HepG2 (cell line): ENCODE data around the gene AP3D1. TPM values are rescaled to one million over a fixed set of nuclear protein-coding genes. Genes with fewer than 3 reads are reported as not detected.

Source experiments
- FOXK1 ChIP-seq: sonication (generic); formaldehyde crosslinking; IDR thresholded peaks from 2 replicates; pipeline ENCODE4 v1.4.0; 2020; ENCODE audit warnings: low read depth, missing genetic modification reagents, borderline replicate concordance
- HDAC2 ChIP-seq: sonication (generic); formaldehyde crosslinking; IDR thresholded peaks from 2 replicates; pipeline ENCODE4 v1.4.0; 2020; ENCODE audit warnings: missing genetic modification reagents
- HMG20B ChIP-seq: conservative IDR thresholded peaks from 2 replicates; pipeline ENCODE4 v1.6.1; 2016; ENCODE audit warnings: missing genetic modification reagents, missing compliant biosample characterization
- JARID2 ChIP-seq: sonication (generic); formaldehyde crosslinking; IDR thresholded peaks from 2 replicates; pipeline ENCODE4 v1.8.1; 2023; ENCODE audit warnings: missing genetic modification reagents, inconsistent platforms; ENCODE audit not compliant: insufficient replicate concordance
- JUN ChIP-seq: sonication (generic); formaldehyde crosslinking; IDR thresholded peaks from 2 replicates; pipeline ENCODE4 v1.4.0; 2020; ENCODE audit warnings: mild to moderate bottlenecking, missing genetic modification reagents
- KDM5B ChIP-seq: sonication (generic); formaldehyde crosslinking; IDR thresholded peaks from 2 replicates; pipeline ENCODE4 v1.4.0; 2020; ENCODE audit warnings: missing genetic modification reagents, mild to moderate bottlenecking, borderline replicate concordance
- MEIS2 ChIP-seq: sonication (generic); formaldehyde crosslinking; IDR thresholded peaks from 2 replicates; pipeline ENCODE4 v1.9.0; 2021; ENCODE audit warnings: mild to moderate bottlenecking, missing genetic modification reagents
- MIXL1 ChIP-seq: IDR thresholded peaks from 2 replicates; pipeline ENCODE4 v1.6.1; 2016
- ZBTB26 ChIP-seq: IDR thresholded peaks from 2 replicates; pipeline ENCODE4 v1.6.1; 2016; ENCODE audit warnings: missing compliant biosample characterization, missing genetic modification reagents, borderline replicate concordance
- ZC3H13 ChIP-seq: sonication (generic); formaldehyde crosslinking; IDR thresholded peaks from 2 replicates; pipeline ENCODE4 v1.8.1; 2023; ENCODE audit warnings: mild to moderate bottlenecking, missing genetic modification reagents, moderate library complexity
- ZFP91 ChIP-seq: sonication (generic); formaldehyde crosslinking; IDR thresholded peaks from 2 replicates; pipeline ENCODE4 v1.9.0; 2022; ENCODE audit warnings: missing genetic modification reagents, mild to moderate bottlenecking, borderline replicate concordance
- ZFX ChIP-seq: sonication (generic); formaldehyde crosslinking; IDR thresholded peaks from 2 replicates; pipeline ENCODE4 v1.4.0; 2020; ENCODE audit warnings: mild to moderate bottlenecking, low read depth, missing genetic modification reagents, moderate library complexity
- ZNF264 ChIP-seq: sonication (generic); formaldehyde crosslinking; IDR thresholded peaks from 2 replicates; pipeline ENCODE4 v1.4.0; 2020; ENCODE audit warnings: missing genetic modification reagents
- ZNF317 ChIP-seq: sonication (generic); formaldehyde crosslinking; IDR thresholded peaks from 2 replicates; pipeline ENCODE4 v1.5.0; 2020; ENCODE audit warnings: mild to moderate bottlenecking, missing genetic modification reagents
- ZNF761 ChIP-seq: sonication (generic); formaldehyde crosslinking; conservative IDR thresholded peaks from 2 replicates; pipeline ENCODE4 v1.4.0; 2020; ENCODE audit warnings: mild to moderate bottlenecking, missing genetic modification reagents
- ZNF878 ChIP-seq: sonication (generic); formaldehyde crosslinking; IDR thresholded peaks from 2 replicates; pipeline ENCODE4 v1.8.1; 2023; ENCODE audit warnings: mild to moderate bottlenecking, missing genetic modification reagents, moderate library complexity
- polyA plus RNA-seq, 8 experiments: library from polyadenylated mRNA; depleted of rRNA in 3 of 8; stranded (reverse) in 7 of 8; unstranded in 1 of 8; fragments of >200 nt; fragmentation: Illumina TruSeq in 4 of 8; extraction: Trizol in 4 of 8; gene quantifications; 2 replicates each; pipeline versions ENCODE4 v1.2.1 to v1.2.3, GENCODE V29; 2011 to 2016; ENCODE audit warnings: low read depth in 4 of 8, missing spikeins in 1 of 8, mixed read lengths in 1 of 8; ENCODE audit not compliant: insufficient read depth in 1 of 8
- total RNA-seq, 5 experiments: library from RNA; depleted of rRNA; stranded (reverse); fragments of >200 nt; fragmentation: Illumina TruSeq; extraction: Trizol; gene quantifications; 2 replicates each; pipeline ENCODE4 v1.2.3, GENCODE V29; 2016; ENCODE audit warnings: low read depth in 1 of 5
- TF ChIP-seq, protein P1 (sequence below): sonication (generic); formaldehyde crosslinking; IDR thresholded peaks from 2 replicates; pipeline ENCODE4 v1.5.1; 2020; ENCODE audit warnings: mild to moderate bottlenecking, moderate library complexity, missing genetic modification reagents
- TF ChIP-seq, protein P2 (sequence below): sonication (generic); formaldehyde crosslinking; IDR thresholded peaks from 2 replicates; pipeline ENCODE4 v1.4.0; 2020; ENCODE audit warnings: missing genetic modification reagents, low read depth, mild to moderate bottlenecking, borderline replicate concordance

AP3D1 gene
- total and polyA plus RNA-seq, 2 of the 13 experiments (the other 11 are each of a cell fraction or from before 2014, with no cell fraction given), result 68.0 to 82.6 TPM

- peak; percentile 65; the same call in 1 of the 2 replicates for TF ChIP-seq ZNF264
- TF ChIP-seq HMG20B (CRISPR knock-in tag), result 0 out of 2 replicates have a peak, but pooled peaks have one; percentile 21
- TF ChIP-seq ZC3H13 (CRISPR knock-in tag), result 0 out of 2 replicates have a peak, but pooled peaks have one; percentile 36
- TF ChIP-seq FOXK1 (CRISPR knock-in tag), result peak; percentile 66; the same call in 1 of the 2 replicates
- peak; percentile 43 for TF ChIP-seq ZFP91
- peak; percentile 86 for TF ChIP-seq JUN (CRISPR knock-in tag)
- TF ChIP-seq HDAC2 (CRISPR knock-in tag), result peak; percentile 89
- TF ChIP-seq, protein P1, sequence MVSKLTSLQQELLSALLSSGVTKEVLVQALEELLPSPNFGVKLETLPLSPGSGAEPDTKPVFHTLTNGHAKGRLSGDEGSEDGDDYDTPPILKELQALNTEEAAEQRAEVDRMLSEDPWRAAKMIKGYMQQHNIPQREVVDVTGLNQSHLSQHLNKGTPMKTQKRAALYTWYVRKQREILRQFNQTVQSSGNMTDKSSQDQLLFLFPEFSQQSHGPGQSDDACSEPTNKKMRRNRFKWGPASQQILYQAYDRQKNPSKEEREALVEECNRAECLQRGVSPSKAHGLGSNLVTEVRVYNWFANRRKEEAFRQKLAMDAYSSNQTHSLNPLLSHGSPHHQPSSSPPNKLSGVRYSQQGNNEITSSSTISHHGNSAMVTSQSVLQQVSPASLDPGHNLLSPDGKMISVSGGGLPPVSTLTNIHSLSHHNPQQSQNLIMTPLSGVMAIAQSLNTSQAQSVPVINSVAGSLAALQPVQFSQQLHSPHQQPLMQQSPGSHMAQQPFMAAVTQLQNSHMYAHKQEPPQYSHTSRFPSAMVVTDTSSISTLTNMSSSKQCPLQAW (CRISPR knock-in tag), result peak; percentile 77
- TF ChIP-seq, protein P2, sequence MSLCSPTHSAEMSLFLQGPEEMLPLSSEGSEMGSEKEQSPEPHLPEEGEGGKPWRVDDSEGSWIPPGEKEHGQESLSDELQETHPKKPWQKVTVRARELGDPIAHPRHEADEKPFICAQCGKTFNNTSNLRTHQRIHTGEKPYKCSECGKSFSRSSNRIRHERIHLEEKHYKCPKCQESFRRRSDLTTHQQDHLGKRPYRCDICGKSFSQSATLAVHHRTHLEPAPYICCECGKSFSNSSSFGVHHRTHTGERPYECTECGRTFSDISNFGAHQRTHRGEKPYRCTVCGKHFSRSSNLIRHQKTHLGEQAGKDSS (CRISPR knock-in tag), result peak; percentile 23
- peak; percentile 82 for TF ChIP-seq ZNF317 (CRISPR knock-in tag)
- TF ChIP-seq MEIS2, result peak; percentile 75; the same call in 1 of the 2 replicates
- peak; percentile 87 for TF ChIP-seq JARID2 (CRISPR knock-in tag)
- TF ChIP-seq MIXL1 (CRISPR knock-in tag), result peak; percentile 78; the same call in 1 of the 2 replicates
- TF ChIP-seq KDM5B, result peak; percentile 82; the same call in 1 of the 2 replicates
- TF ChIP-seq ZBTB26 (CRISPR knock-in tag), result peak; percentile 89; the same call in 1 of the 2 replicates
- TF ChIP-seq ZFX, result peak; percentile 92
- TF ChIP-seq ZNF761 (CRISPR knock-in tag), result peak; percentile 84
- 0 out of 2 replicates have a peak, but pooled peaks have one; percentile 61 for TF ChIP-seq ZNF878 (CRISPR knock-in tag)
These were observed 64.4 kb downstream of the AP3D1 start (continued) for GRCh38 chr19:2086695-2087620.
